ENCODE results near the gene BOD1L1. TPM values are rescaled to one million over a fixed set of nuclear protein-coding genes. Genes with fewer than 3 reads are reported as not detected.

The BOD1L1 gene
- total RNA-seq, 1 donor, result 27.5 TPM

GRCh38 chr4:13617801-13618200 is 9.7 kb downstream of the BOD1L1 start:
- H3K79me2 ChIP-seq (ENCODE audit: insufficient read depth, low read length), result peaks cover 43% of the 10 kb centered on the region
- no peak for TF ChIP-seq CTCF (IDR thresholded peaks at IDR 0.05; ENCODE audit: extremely low read depth, low read depth, low read length)
- no peak overlapping the region for H3K4me2 ChIP-seq (ENCODE audit: insufficient read depth, low read length)
- H3K27ac ChIP-seq (ENCODE audit: low read depth, low read length), result peak overlapping the region; percentile 8
- H3K27me3 ChIP-seq (ENCODE audit: insufficient read depth, low read length), result no peaks in the 10 kb centered on the region
- no peak overlapping the region for H2AFZ ChIP-seq (ENCODE audit: low read length)
- H4K20me1 ChIP-seq (ENCODE audit: insufficient read depth, low read length), result peaks cover 10% of the 10 kb centered on the region
- DNase-seq (ENCODE audit: insufficient read length, low spot score, missing footprints), result no peak
- no peak overlapping the region for H3K4me3 ChIP-seq (ENCODE audit: insufficient read depth, low read length)
- no peaks in the 10 kb centered on the region for H3K9me3 ChIP-seq (ENCODE audit: low read depth, low read length)
- H3K36me3 ChIP-seq (ENCODE audit: insufficient read depth, low read length), result peaks cover 55% of the 10 kb centered on the region
- H3K4me1 ChIP-seq (ENCODE audit: insufficient read depth, low read length), result no peaks in the 10 kb centered on the region

- H2AFZ ChIP-seq (ENCODE audit: low read length), result no peak overlapping the region
These were observed 10.9 kb downstream of the BOD1L1 start for GRCh38 chr4:13616597-13616996.

GRCh38 chr4:13615161-13615560 is 12.4 kb downstream of the BOD1L1 start:
- H3K4me3 ChIP-seq (ENCODE audit: insufficient read depth, low read length), result no peak overlapping the region
- no peaks in the 10 kb centered on the region for H3K27me3 ChIP-seq (ENCODE audit: insufficient read depth, low read length)
- no peaks in the 10 kb centered on the region for H3K9me3 ChIP-seq (ENCODE audit: low read depth, low read length)
- no peak for DNase-seq (ENCODE audit: insufficient read length, low spot score, missing footprints)
- no peak for TF ChIP-seq CTCF (IDR thresholded peaks at IDR 0.05; ENCODE audit: extremely low read depth, low read depth, low read length)
- peaks cover 5% of the 10 kb centered on the region for H4K20me1 ChIP-seq (ENCODE audit: insufficient read depth, low read length)
- no peaks in the 10 kb centered on the region for H3K4me1 ChIP-seq (ENCODE audit: insufficient read depth, low read length)
- H3K4me2 ChIP-seq (ENCODE audit: insufficient read depth, low read length), result no peak overlapping the region
- H3K36me3 ChIP-seq (ENCODE audit: insufficient read depth, low read length), result peaks cover 74% of the 10 kb centered on the region
- H3K27ac ChIP-seq (ENCODE audit: low read depth, low read length), result no peak overlapping the region
- H2AFZ ChIP-seq (ENCODE audit: low read length), result no peak overlapping the region
- peaks cover 17% of the 10 kb centered on the region for H3K79me2 ChIP-seq (ENCODE audit: insufficient read depth, low read length)

More at GRCh38 chr4:13616597-13616996, 10.9 kb downstream of the BOD1L1 start:
- Histone ChIP-seq H3K9me3 (ENCODE audit: low read depth, low read length) (no peaks in the 10 kb centered on the region), H3K4me3 (ENCODE audit: insufficient read depth, low read length) (no peak overlapping the region), H4K20me1 (ENCODE audit: insufficient read depth, low read length) (peaks cover 10% of the 10 kb centered on the region), H3K4me1 (ENCODE audit: insufficient read depth, low read length) (no peaks in the 10 kb centered on the region), H3K79me2 (ENCODE audit: insufficient read depth, low read length) (peaks cover 31% of the 10 kb centered on the region), H3K27ac (ENCODE audit: low read depth, low read length) (no peak overlapping the region), H3K4me2 (ENCODE audit: insufficient read depth, low read length) (no peak overlapping the region), H3K27me3 (ENCODE audit: insufficient read depth, low read length) (no peaks in the 10 kb centered on the region), H3K36me3 (ENCODE audit: insufficient read depth, low read length) (peaks cover 66% of the 10 kb centered on the region)
- no peak for TF ChIP-seq CTCF (IDR thresholded peaks at IDR 0.05; ENCODE audit: extremely low read depth, low read depth, low read length)
- DNase-seq (ENCODE audit: insufficient read length, low spot score, missing footprints), result no peak

- no peak overlapping the region for H3K4me3 ChIP-seq (ENCODE audit: insufficient read depth, low read length)
- peaks cover 8% of the 10 kb centered on the region for H3K79me2 ChIP-seq (ENCODE audit: insufficient read depth, low read length)
- H3K27me3 ChIP-seq (ENCODE audit: insufficient read depth, low read length), result no peaks in the 10 kb centered on the region
- no peaks in the 10 kb centered on the region for H3K4me1 ChIP-seq (ENCODE audit: insufficient read depth, low read length)
- DNase-seq (ENCODE audit: insufficient read length, low spot score, missing footprints), result no peak
- no peak overlapping the region for H3K27ac ChIP-seq (ENCODE audit: low read depth, low read length)
- H3K4me2 ChIP-seq (ENCODE audit: insufficient read depth, low read length), result no peak overlapping the region
- no peak overlapping the region for H2AFZ ChIP-seq (ENCODE audit: low read length)
- H3K9me3 ChIP-seq (ENCODE audit: low read depth, low read length), result no peaks in the 10 kb centered on the region
- peaks cover 67% of the 10 kb centered on the region for H3K36me3 ChIP-seq (ENCODE audit: insufficient read depth, low read length)
- no peak for TF ChIP-seq CTCF (IDR thresholded peaks at IDR 0.05; ENCODE audit: extremely low read depth, low read depth, low read length)
- H4K20me1 ChIP-seq (ENCODE audit: insufficient read depth, low read length), result no peaks in the 10 kb centered on the region
These were observed 15.0 kb downstream of the BOD1L1 start for GRCh38 chr4:13612569-13612968.
